HL-60 (cell line): ENCODE data around the gene SPPL2B.
A peak's percentile ranks its signal among the peaks of the same experiment; 100 is the strongest.
"Not testable (repeated sequence)": the region's sequence is repeated elsewhere in the genome, so short reads cannot be mapped to it uniquely, and the experiment has no call there.

Experiments used
- DNase-seq, 2 experiments: peaks; one replicate each; pipeline ENCODE4 v3.0.0-alpha.2; 2010 to 2020; ENCODE audit warnings: low read depth in 1 of 2, low spot score in 1 of 2
- H3K27ac ChIP-seq: fragments of 250-450 bp; sonication (Bioruptor Pico); replicated peaks from 2 replicates; pipeline ENCODE4 v1.5.1; 2020; ENCODE audit warnings: mild to moderate bottlenecking, moderate library complexity
- H3K27me3 ChIP-seq: fragments of 250-450 bp; sonication (Bioruptor Pico); 2 replicates; pipeline ENCODE4 v1.5.1; 2021; ENCODE audit warnings: mild to moderate bottlenecking, moderate library complexity; ENCODE audit not compliant: insufficient read depth, poor library complexity, severe bottlenecking
- H3K4me3 ChIP-seq: replicated peaks from 2 replicates; pipeline ENCODE4 v1.5.1; 2011; ENCODE audit warnings: mild to moderate bottlenecking, control low read depth, low read length; ENCODE audit not compliant: insufficient read depth
- CTCF ChIP-seq: IDR thresholded peaks from one replicate; pipeline ENCODE4 v1.5.1; 2011; ENCODE audit warnings: low read length, control low read depth, inconsistent platforms; ENCODE audit not compliant: insufficient read depth
- GABPA ChIP-seq: IDR thresholded peaks from 2 replicates; pipeline ENCODE4 v1.6.1; 2012; ENCODE audit warnings: low read depth
- POLR2AphosphoS5 ChIP-seq: IDR thresholded peaks from 2 replicates; pipeline ENCODE4 v1.6.1; 2012; ENCODE audit warnings: low read depth
- REST ChIP-seq: IDR thresholded peaks from 2 replicates; pipeline ENCODE4 v1.6.1; 2012; ENCODE audit warnings: low read depth; ENCODE audit not compliant: insufficient replicate concordance
- SPI1 ChIP-seq: IDR thresholded peaks from 2 replicates; pipeline ENCODE4 v1.6.1; 2012; ENCODE audit warnings: low read depth, mild to moderate bottlenecking, borderline replicate concordance

Gene SPPL2B

GRCh38 chr19:2392366-2392765, 63.9 kb downstream of the SPPL2B start:
- TF ChIP-seq REST (no peak), SPI1 (no peak), POLR2AphosphoS5 (no peak), CTCF (no peak), GABPA (no peak)
- H3K27ac ChIP-seq: no peak overlapping the region
- no peaks in the 10 kb centered on the region for H3K27me3 ChIP-seq
- DNase-seq: no peak
- no peak overlapping the region for H3K4me3 ChIP-seq

GRCh38 chr19:2392899-2393298, 64.4 kb downstream of the SPPL2B start:
- H3K27ac ChIP-seq: peak overlapping the region; percentile 92; the same call in 1 of the 2 replicates
- peak in 1 of 2 experiments; percentile 21 for DNase-seq
- H3K27me3 ChIP-seq, H3K4me3 ChIP-seq: not testable (repeated sequence)

GRCh38 chr19:2394054-2394441, 65.6 kb downstream of the SPPL2B start:
- TF ChIP-seq CTCF (no peak), POLR2AphosphoS5 (peak; percentile 56), GABPA (no peak), REST (no peak), SPI1 (no peak)
- H3K27me3 ChIP-seq: no peaks in the 10 kb centered on the region
- peak in 1 of 2 experiments; percentile 81 for DNase-seq
- H3K4me3 ChIP-seq: no peak overlapping the region
- peak overlapping the region; percentile 92 for H3K27ac ChIP-seq

GRCh38 chr19:2394442-2395292, 66.2 kb downstream of the SPPL2B start:
- DNase-seq: peak; percentile 75 to 89
- H3K4me3 ChIP-seq: peak overlapping the region; percentile 22
- TF ChIP-seq REST (peak; percentile 10), SPI1 (0 out of 2 replicates have a peak, but pooled peaks have one; percentile 21), POLR2AphosphoS5 (peak; percentile 53; the same call in 1 of the 2 replicates), GABPA (0 out of 2 replicates have a peak, but pooled peaks have one; percentile 23), CTCF (no peak)
- H3K27ac ChIP-seq: peak overlapping the region; percentile 92
- no peaks in the 10 kb centered on the region for H3K27me3 ChIP-seq

- H3K27me3 ChIP-seq, DNase-seq, H3K4me3 ChIP-seq: not testable (repeated sequence)
- H3K27ac ChIP-seq: peak overlapping the region; percentile 92
Measured at GRCh38 chr19:2395293-2395829, 66.9 kb downstream of the SPPL2B start.
